Neural cell (in vitro differentiated cells): ENCODE results near the gene C17orf113.
"Not testable (repeated sequence)": the region's sequence is repeated elsewhere in the genome, so short reads cannot be mapped to it uniquely, and the experiment has no call there.

Source experiments
- EP300 ChIP-seq: fragments of 450-650 bp; conservative IDR thresholded peaks from 2 replicates; pipeline ENCODE4 v1.6.1; 2014; ENCODE audit warnings: antibody characterized with exemption, mild to moderate bottlenecking, moderate library complexity; ENCODE audit not compliant: poor library complexity, severe bottlenecking
- EZH2 ChIP-seq: fragments of 200-600, 300-800 bp; shearing (Covaris generic), sonication (generic); IDR thresholded peaks from 2 replicates; pipeline ENCODE4 v1.6.1; 2014; ENCODE audit warnings: antibody characterized with exemption, low read length, borderline replicate concordance, mild to moderate bottlenecking; ENCODE audit not compliant: insufficient read depth, poor library complexity, severe bottlenecking
- MXI1 ChIP-seq: fragments of 450-650 bp; conservative IDR thresholded peaks from 2 replicates; pipeline ENCODE4 v1.6.1; 2014; ENCODE audit warnings: antibody characterized with exemption, mild to moderate bottlenecking; ENCODE audit not compliant: poor library complexity, severe bottlenecking
- POLR2AphosphoS5 ChIP-seq: IDR thresholded peaks from 2 replicates; pipeline ENCODE4 v1.6.1; 2012
- SMC3 ChIP-seq: fragments of 450-650 bp; conservative IDR thresholded peaks from 2 replicates; pipeline ENCODE4 v1.6.1; 2014; ENCODE audit warnings: antibody characterized with exemption, mild to moderate bottlenecking, moderate library complexity; ENCODE audit not compliant: poor library complexity
- TAF1 ChIP-seq: IDR thresholded peaks from 2 replicates; pipeline ENCODE4 v1.6.1; 2012; ENCODE audit warnings: low read depth
- TF ChIP-seq, protein P1 (sequence below): IDR thresholded peaks from 2 replicates; pipeline ENCODE4 v1.6.1; 2012; ENCODE audit warnings: borderline replicate concordance
- TF ChIP-seq, protein P2 (sequence below): fragments of 450-650 bp; IDR thresholded peaks from 2 replicates; pipeline ENCODE4 v1.5.1; 2014; ENCODE audit warnings: antibody characterized with exemption, mild to moderate bottlenecking, moderate library complexity; ENCODE audit not compliant: poor library complexity, severe bottlenecking

DNA sequence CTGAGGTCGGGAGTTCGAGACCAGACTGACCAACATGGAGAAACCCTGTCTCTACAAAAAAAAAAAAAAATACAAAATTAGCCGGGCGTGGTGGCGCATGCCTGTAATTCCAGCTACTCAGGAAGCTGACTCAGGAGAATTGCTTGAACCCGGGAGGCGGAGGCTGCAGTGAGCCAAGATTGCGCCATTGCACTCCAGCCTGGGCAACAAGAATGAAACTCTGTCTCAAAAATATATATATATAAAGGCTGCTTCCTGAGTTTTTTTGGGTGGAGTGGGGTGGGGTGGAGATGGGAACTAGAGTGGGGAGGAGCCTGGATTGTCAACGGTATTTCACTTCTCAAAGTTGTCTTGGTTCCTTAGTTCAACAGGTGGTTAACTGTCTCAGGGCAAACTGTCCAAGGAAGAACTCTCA, 40.1 kb downstream of the C17orf113 start:
- TF ChIP-seq, protein P1, sequence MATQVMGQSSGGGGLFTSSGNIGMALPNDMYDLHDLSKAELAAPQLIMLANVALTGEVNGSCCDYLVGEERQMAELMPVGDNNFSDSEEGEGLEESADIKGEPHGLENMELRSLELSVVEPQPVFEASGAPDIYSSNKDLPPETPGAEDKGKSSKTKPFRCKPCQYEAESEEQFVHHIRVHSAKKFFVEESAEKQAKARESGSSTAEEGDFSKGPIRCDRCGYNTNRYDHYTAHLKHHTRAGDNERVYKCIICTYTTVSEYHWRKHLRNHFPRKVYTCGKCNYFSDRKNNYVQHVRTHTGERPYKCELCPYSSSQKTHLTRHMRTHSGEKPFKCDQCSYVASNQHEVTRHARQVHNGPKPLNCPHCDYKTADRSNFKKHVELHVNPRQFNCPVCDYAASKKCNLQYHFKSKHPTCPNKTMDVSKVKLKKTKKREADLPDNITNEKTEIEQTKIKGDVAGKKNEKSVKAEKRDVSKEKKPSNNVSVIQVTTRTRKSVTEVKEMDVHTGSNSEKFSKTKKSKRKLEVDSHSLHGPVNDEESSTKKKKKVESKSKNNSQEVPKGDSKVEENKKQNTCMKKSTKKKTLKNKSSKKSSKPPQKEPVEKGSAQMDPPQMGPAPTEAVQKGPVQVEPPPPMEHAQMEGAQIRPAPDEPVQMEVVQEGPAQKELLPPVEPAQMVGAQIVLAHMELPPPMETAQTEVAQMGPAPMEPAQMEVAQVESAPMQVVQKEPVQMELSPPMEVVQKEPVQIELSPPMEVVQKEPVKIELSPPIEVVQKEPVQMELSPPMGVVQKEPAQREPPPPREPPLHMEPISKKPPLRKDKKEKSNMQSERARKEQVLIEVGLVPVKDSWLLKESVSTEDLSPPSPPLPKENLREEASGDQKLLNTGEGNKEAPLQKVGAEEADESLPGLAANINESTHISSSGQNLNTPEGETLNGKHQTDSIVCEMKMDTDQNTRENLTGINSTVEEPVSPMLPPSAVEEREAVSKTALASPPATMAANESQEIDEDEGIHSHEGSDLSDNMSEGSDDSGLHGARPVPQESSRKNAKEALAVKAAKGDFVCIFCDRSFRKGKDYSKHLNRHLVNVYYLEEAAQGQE, result not testable (repeated sequence)
- TF ChIP-seq, protein P2, sequence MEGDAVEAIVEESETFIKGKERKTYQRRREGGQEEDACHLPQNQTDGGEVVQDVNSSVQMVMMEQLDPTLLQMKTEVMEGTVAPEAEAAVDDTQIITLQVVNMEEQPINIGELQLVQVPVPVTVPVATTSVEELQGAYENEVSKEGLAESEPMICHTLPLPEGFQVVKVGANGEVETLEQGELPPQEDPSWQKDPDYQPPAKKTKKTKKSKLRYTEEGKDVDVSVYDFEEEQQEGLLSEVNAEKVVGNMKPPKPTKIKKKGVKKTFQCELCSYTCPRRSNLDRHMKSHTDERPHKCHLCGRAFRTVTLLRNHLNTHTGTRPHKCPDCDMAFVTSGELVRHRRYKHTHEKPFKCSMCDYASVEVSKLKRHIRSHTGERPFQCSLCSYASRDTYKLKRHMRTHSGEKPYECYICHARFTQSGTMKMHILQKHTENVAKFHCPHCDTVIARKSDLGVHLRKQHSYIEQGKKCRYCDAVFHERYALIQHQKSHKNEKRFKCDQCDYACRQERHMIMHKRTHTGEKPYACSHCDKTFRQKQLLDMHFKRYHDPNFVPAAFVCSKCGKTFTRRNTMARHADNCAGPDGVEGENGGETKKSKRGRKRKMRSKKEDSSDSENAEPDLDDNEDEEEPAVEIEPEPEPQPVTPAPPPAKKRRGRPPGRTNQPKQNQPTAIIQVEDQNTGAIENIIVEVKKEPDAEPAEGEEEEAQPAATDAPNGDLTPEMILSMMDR, result not testable (repeated sequence)
- not testable (repeated sequence) for TF ChIP-seq EP300, EZH2, POLR2AphosphoS5, TAF1, SMC3, MXI1
